Measurements from ENCODE around the gene FAM227B.
"Not testable (repeated sequence)": the region's sequence is repeated elsewhere in the genome, so short reads cannot be mapped to it uniquely, and the experiment has no call there.

The FAM227B gene

DNA sequence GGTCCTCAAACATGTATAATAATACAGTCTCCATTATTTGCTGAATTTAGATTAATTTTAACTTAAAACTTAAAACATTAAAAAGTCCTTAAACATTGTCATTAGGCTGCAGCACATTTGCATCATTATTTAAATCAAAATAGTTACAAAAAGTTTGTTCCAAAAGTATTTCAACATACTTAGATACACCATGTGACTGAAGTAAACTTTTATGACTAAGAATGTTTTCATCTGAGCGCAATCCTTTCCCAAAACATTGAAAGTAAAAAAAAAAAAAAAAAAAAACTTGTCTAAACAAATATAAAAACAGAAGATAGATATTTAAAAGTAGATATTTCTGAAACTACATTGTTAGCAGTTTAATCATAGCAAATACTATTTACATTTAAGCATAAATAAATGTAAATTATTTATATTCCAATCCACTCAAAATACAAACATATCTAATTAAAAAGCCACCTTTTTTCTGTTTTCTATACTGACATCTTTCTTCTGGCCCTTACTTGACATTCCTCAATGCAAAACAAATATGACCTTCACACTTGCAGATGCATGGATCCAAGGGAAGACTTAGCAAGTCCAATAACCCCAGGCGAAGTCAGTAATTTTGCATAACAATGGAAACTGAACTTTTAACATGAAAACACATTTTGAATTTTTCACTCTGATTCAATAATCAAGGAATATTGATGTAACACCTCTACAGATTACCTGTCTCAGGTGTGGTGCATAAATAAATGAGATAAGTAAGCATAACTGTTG is 10.3 kb downstream of the FAM227B start:
- no peaks in the 10 kb centered on the region for H3K4me1 ChIP-seq (ENCODE audit: insufficient read depth, low read length)
- no peaks in the 10 kb centered on the region for H3K27me3 ChIP-seq (ENCODE audit: control insufficient read depth in 1 of 2, insufficient read depth in 2 of 2, low read length in 2 of 2)
- no peak overlapping the region for H3K9ac ChIP-seq (ENCODE audit: low read length)
- H3K27ac ChIP-seq (ENCODE audit: low read depth, low read length) = no peak overlapping the region
- peaks cover 6% of the 10 kb centered on the region for H3K9me3 ChIP-seq (ENCODE audit: low read length)
- no peak overlapping the region for H3K4me3 ChIP-seq (ENCODE audit: low read depth in 1 of 2, low read length in 2 of 2)
- no peaks in the 10 kb centered on the region for H3K36me3 ChIP-seq (ENCODE audit: insufficient read depth, low read length)

DNA sequence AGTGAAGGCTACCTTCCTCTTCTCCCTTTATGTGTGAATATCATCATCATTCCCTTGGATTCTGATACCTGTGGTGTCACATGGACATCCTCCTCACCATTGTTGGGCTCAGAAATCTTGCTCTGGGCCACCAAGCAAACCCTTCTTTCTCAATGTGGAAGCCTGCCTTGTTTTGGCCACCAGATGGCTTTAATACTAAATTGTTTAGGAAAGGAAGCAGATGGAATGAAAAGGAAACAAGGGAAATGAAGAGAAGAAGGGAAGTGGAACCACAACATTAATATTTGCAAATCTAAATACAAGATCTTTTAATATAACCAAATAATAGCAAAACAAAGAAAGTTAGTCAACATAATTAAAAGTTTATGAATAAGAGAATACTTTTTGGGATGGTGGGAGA is 14.0 kb downstream of the FAM227B start:
- Histone ChIP-seq H3K9ac (ENCODE audit: low read length) (no peak overlapping the region), H3K9me3 (ENCODE audit: low read length) (no peaks in the 10 kb centered on the region), H3K36me3 (ENCODE audit: insufficient read depth, low read length) (no peaks in the 10 kb centered on the region), H3K27ac (ENCODE audit: low read depth, low read length) (no peak overlapping the region), H3K4me1 (ENCODE audit: insufficient read depth, low read length) (no peaks in the 10 kb centered on the region), H3K27me3 (ENCODE audit: control insufficient read depth in 1 of 2, insufficient read depth in 2 of 2, low read length in 2 of 2) (no peaks in the 10 kb centered on the region), H3K4me3 (ENCODE audit: low read depth in 1 of 2, low read length in 2 of 2) (no peak overlapping the region)

DNA sequence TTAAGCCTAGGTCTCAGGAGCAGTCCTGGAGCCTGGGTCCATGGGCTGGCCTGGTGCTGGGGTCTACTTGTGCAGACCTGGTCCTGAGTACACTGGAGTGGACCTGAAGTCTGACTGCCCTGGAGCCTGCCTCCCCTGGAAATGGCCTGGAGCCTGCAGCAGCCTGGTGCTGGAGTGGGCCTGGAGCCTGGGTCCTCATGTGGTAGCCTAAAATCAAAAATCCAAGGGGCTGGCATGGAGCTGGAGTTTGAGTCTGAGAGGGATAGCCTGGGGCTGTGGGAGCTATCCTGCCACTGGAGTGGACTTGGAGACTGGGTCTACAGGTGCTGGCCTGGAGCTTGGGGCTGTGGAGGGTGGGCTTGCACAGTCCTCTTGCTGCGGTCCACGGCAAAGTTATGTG is 15.0 kb downstream of the FAM227B start:
- H3K4me3 ChIP-seq (ENCODE audit: low read depth in 1 of 2, low read length in 2 of 2) = no peak overlapping the region
- H3K9ac ChIP-seq (ENCODE audit: low read length) = no peak overlapping the region
- no peaks in the 10 kb centered on the region for H3K9me3 ChIP-seq (ENCODE audit: low read length)
- no peak overlapping the region for H3K27ac ChIP-seq (ENCODE audit: low read depth, low read length)
- H3K27me3 ChIP-seq (ENCODE audit: control insufficient read depth in 1 of 2, insufficient read depth in 2 of 2, low read length in 2 of 2) = no peaks in the 10 kb centered on the region
- H3K36me3 ChIP-seq (ENCODE audit: insufficient read depth, low read length) = no peaks in the 10 kb centered on the region
- H3K4me1 ChIP-seq (ENCODE audit: insufficient read depth, low read length) = no peaks in the 10 kb centered on the region

DNA sequence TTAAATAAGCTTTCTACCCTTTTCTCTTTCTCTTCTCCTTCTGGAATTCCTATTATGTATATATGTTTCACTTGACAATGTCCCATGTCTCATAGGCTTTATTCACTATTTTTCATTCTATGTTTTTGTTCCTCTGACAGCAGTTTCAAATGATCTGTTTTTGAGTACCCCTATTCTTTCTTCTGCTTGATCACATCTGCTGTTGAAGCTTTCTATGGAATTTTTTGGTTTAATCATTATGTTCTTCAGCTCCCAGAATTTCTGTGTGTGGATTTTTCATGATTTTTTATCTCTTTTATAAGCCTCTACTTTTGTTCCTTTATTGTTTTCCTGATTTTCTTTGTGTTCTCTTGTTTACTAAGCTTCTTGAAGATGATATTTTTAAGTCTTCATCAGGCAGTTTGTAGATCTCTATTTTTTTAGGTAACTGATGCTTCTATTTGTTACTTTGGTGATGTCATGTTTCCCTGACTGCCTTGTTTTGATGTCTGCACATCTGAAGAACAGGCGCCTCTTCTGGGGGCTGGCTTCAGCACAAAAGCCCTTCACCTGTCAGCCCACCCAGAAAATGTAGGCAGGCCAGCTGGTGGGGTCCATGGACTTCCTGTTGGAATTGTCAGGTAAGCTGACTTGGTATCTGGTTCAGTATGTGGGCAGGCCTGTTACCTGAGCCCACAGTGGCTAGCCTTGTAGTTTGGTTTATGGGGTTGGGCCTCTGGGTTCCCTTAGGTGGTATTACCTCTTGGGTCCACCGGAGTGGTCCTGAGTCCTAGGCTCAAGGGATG is 15.8 kb downstream of the FAM227B start:
- Histone ChIP-seq H3K27ac (ENCODE audit: low read depth, low read length) (no peak overlapping the region), H3K27me3 (ENCODE audit: control insufficient read depth in 1 of 2, insufficient read depth in 2 of 2, low read length in 2 of 2) (no peaks in the 10 kb centered on the region), H3K4me3 (ENCODE audit: low read depth in 1 of 2, low read length in 2 of 2) (no peak overlapping the region), H3K9me3 (ENCODE audit: low read length) (no peaks in the 10 kb centered on the region), H3K9ac (ENCODE audit: low read length) (no peak overlapping the region), H3K36me3 (ENCODE audit: insufficient read depth, low read length) (no peaks in the 10 kb centered on the region), H3K4me1 (ENCODE audit: insufficient read depth, low read length) (no peaks in the 10 kb centered on the region)

DNA sequence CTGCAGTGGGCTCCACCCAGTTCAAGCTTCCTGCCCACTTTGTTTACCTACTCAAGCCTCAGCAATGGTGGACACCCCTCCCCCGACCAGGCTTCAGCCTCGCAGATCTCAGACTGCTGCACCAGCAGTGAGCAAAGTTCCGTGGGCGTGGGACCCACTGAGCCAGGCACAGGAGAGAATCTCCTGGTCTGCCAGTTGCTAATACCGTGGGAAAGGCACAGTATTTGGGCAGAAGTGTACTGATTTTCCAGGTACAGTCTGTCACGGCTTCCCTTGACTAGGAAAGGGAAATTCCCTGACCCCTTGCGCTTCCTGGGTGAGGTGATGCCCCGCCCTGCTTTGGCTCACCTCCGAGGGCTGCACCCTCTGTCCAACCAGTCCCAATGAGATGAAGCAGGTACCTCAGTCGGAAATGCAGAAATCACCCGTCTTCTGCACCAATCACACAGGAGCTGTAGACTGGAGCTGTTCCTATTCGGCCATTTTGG is 27.7 kb downstream of the FAM227B start:
- not testable (repeated sequence) for H3K36me3 ChIP-seq (ENCODE audit: insufficient read depth, low read length); H3K4me3 ChIP-seq (ENCODE audit: low read depth in 1 of 2, low read length in 2 of 2); H3K27me3 ChIP-seq (ENCODE audit: control insufficient read depth in 1 of 2, insufficient read depth in 2 of 2, low read length in 2 of 2)

DNA sequence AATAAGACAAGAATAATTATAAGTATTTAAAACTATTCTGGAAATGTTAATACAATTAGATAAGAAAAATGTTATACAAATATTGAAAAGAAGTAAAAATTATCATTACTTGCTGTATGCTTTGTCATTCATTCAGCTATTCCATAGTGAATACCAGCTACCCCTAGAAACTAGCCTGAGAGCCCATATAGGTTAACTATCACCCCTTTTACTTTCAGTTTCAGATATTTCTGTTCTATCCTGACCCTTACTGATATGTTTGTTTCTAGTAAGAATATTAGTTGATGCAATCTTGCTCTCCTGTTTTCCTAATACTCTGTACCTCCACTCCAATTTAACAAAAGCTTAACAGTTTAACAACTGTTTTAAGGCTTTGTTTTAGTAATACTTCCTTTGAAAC is 31.6 kb downstream of the FAM227B start:
- Histone ChIP-seq H3K9me3 (ENCODE audit: low read length) (no peaks in the 10 kb centered on the region), H3K4me3 (ENCODE audit: low read depth in 1 of 2, low read length in 2 of 2) (no peak overlapping the region), H3K27ac (ENCODE audit: low read depth, low read length) (no peak overlapping the region), H3K4me1 (ENCODE audit: insufficient read depth, low read length) (no peaks in the 10 kb centered on the region), H3K27me3 (ENCODE audit: control insufficient read depth in 1 of 2, insufficient read depth in 2 of 2, low read length in 2 of 2) (no peaks in the 10 kb centered on the region), H3K36me3 (ENCODE audit: insufficient read depth, low read length) (no peaks in the 10 kb centered on the region), H3K9ac (ENCODE audit: low read length) (no peak overlapping the region)

More for the DNA sequence above, 27.7 kb downstream of the FAM227B start:
- H3K9me3 ChIP-seq (ENCODE audit: low read length); H3K9ac ChIP-seq (ENCODE audit: low read length); H3K4me1 ChIP-seq (ENCODE audit: insufficient read depth, low read length); H3K27ac ChIP-seq (ENCODE audit: low read depth, low read length): not testable (repeated sequence)

DNA sequence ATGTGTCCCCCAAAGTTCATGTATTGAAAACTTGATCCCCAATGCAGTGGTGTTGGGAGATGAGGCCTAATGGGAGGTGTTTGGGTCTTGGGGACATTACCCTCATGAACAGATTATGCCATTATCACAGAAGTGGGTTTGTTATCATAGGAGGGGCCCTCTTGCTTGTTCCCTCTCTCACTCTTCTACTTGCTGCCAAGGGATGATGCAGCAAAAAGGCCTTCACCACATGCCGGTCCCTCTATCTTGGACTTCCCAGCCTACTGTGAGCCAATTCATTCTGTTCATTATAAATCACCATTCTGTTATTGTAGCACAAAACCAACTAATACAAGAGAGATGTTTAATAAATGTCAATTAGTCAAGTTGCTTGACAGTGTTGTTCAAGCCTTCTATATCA is 47.2 kb downstream of the FAM227B start:
- Histone ChIP-seq H3K9ac (ENCODE audit: low read length) (no peak overlapping the region), H3K36me3 (ENCODE audit: insufficient read depth, low read length) (no peaks in the 10 kb centered on the region), H3K4me1 (ENCODE audit: insufficient read depth, low read length) (no peaks in the 10 kb centered on the region), H3K27me3 (ENCODE audit: control insufficient read depth in 1 of 2, insufficient read depth in 2 of 2, low read length in 2 of 2) (no peaks in the 10 kb centered on the region), H3K27ac (ENCODE audit: low read depth, low read length) (no peak overlapping the region), H3K4me3 (ENCODE audit: low read depth in 1 of 2, low read length in 2 of 2) (no peak overlapping the region), H3K9me3 (ENCODE audit: low read length) (no peaks in the 10 kb centered on the region)

DNA sequence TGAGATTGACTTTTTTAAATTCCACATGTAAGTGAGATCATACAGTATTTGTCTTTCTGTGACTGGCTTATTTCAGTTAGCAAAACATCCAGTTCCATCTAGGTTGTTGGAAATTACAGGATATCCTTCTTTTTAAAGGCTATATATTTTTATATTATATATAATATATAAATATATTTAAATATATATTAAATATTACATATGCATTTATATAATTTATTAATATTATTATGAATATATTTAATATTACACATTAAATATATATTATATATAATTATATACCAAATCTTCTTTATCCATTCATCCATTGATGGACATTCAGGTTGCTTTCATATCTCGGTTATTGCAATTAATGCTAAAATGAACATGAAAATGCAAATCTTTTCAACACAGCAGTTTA is 49.9 kb downstream of the FAM227B start:
- Histone ChIP-seq H3K36me3 (ENCODE audit: insufficient read depth, low read length) (no peaks in the 10 kb centered on the region), H3K4me1 (ENCODE audit: insufficient read depth, low read length) (no peaks in the 10 kb centered on the region), H3K27ac (ENCODE audit: low read depth, low read length) (no peak overlapping the region), H3K9ac (ENCODE audit: low read length) (no peak overlapping the region), H3K9me3 (ENCODE audit: low read length) (no peaks in the 10 kb centered on the region), H3K4me3 (ENCODE audit: low read depth in 1 of 2, low read length in 2 of 2) (no peak overlapping the region), H3K27me3 (ENCODE audit: control insufficient read depth in 1 of 2, insufficient read depth in 2 of 2, low read length in 2 of 2) (no peaks in the 10 kb centered on the region)

DNA sequence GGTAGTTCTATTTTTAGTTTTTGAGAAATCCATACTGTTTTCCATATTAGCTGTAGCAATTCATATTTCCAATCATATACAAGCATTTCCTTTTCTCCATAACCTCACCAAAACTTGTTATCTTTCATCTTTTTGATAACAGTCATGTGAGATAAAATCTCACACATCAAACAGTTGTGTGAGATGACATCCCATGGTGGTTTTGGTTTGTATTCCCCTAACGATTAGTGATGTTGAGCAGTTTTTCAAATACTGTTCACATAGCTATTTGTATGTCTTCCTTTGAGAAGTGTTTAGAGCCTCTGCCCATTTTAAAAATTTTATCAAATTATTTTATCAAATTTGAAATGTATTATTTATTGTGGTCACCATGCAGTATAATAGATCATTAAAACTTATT is 50.4 kb downstream of the FAM227B start:
- no peaks in the 10 kb centered on the region for H3K27me3 ChIP-seq (ENCODE audit: control insufficient read depth in 1 of 2, insufficient read depth in 2 of 2, low read length in 2 of 2)
- no peak overlapping the region for H3K9ac ChIP-seq (ENCODE audit: low read length)
- no peaks in the 10 kb centered on the region for H3K9me3 ChIP-seq (ENCODE audit: low read length)
- H3K4me1 ChIP-seq (ENCODE audit: insufficient read depth, low read length) = no peaks in the 10 kb centered on the region
- H3K4me3 ChIP-seq (ENCODE audit: low read depth in 1 of 2, low read length in 2 of 2) = no peak overlapping the region
- no peak overlapping the region for H3K27ac ChIP-seq (ENCODE audit: low read depth, low read length)
- no peaks in the 10 kb centered on the region for H3K36me3 ChIP-seq (ENCODE audit: insufficient read depth, low read length)

DNA sequence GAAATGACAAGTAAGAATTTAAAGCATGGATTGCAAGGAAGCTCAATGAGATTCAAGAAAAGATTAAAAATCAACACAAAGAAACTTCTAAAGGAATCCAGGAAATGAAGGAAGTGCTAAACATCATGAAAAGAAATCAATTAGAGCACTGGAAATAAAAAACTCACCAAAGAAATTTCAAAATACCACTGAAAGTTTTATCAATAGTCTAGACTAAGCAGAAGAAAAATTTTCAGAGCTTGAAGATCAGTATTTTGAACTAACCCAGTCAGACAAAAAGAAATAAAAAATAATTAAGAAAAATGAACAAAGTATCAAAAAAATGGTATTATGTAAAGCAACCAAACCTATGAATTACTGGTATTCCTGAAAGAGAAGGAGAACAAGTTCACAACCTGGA is 60.6 kb downstream of the FAM227B start:
- Histone ChIP-seq H3K9me3 (ENCODE audit: low read length) (peaks cover 4% of the 10 kb centered on the region), H3K36me3 (ENCODE audit: insufficient read depth, low read length) (no peaks in the 10 kb centered on the region), H3K4me1 (ENCODE audit: insufficient read depth, low read length) (no peaks in the 10 kb centered on the region)

DNA sequence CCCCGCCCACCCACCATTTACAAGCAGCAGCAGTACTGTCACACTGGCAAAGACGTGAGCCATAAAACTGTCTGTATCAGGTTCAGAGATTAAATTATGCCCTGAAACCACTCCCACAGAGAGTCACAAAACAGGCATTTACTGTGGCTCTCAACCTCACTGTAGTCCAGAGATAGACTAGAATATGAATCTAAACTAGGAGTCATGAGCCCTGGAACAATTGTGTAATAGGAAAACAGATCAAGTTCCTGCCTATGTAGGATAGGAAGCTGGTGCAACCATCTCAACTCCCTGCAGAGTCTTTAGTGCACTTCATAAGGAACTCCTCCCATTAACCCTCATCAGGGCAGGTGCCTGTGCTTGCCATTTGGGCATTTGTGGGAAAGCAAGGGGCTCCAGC is 61.7 kb downstream of the FAM227B start:
- Histone ChIP-seq H3K9me3 (ENCODE audit: low read length) (peaks cover 4% of the 10 kb centered on the region), H3K9ac (ENCODE audit: low read length) (no peak overlapping the region), H3K4me1 (ENCODE audit: insufficient read depth, low read length) (no peaks in the 10 kb centered on the region), H3K27ac (ENCODE audit: low read depth, low read length) (no peak overlapping the region), H3K36me3 (ENCODE audit: insufficient read depth, low read length) (no peaks in the 10 kb centered on the region), H3K4me3 (ENCODE audit: low read depth in 1 of 2, low read length in 2 of 2) (no peak overlapping the region), H3K27me3 (ENCODE audit: control insufficient read depth in 1 of 2, insufficient read depth in 2 of 2, low read length in 2 of 2) (no peaks in the 10 kb centered on the region)

More for the DNA sequence above, 60.6 kb downstream of the FAM227B start:
- H3K27me3 ChIP-seq (ENCODE audit: control insufficient read depth in 1 of 2, insufficient read depth in 2 of 2, low read length in 2 of 2) = no peaks in the 10 kb centered on the region
- no peak overlapping the region for H3K27ac ChIP-seq (ENCODE audit: low read depth, low read length)
- no peak overlapping the region for H3K9ac ChIP-seq (ENCODE audit: low read length)
- H3K4me3 ChIP-seq (ENCODE audit: low read depth in 1 of 2, low read length in 2 of 2) = no peak overlapping the region

All from muscle layer of colon (tissue), 2 donors.